Measurements from ENCODE around the gene XXYLT1.

- TF ChIP-seq CTCF (IDR thresholded peaks at IDR 0.05) (no peak), FOXP1 (CRISPR knock-in tag; IDR thresholded peaks at IDR 0.05; ENCODE audit: borderline replicate concordance) (no peak), ZBTB21 (CRISPR knock-in tag; IDR thresholded peaks at IDR 0.05; ENCODE audit: borderline replicate concordance) (no peak), MXD4 (CRISPR knock-in tag; IDR thresholded peaks at IDR 0.05; ENCODE audit: borderline replicate concordance) (no peak), CBFB (CRISPR knock-in tag; IDR thresholded peaks at IDR 0.05; ENCODE audit: low read depth) (no peak), SP1 (CRISPR knock-in tag; conservative IDR thresholded peaks at IDR 0.05) (no peak), ZNF425 (CRISPR knock-in tag; conservative IDR thresholded peaks at IDR 0.05) (no peak), MAX (CRISPR knock-in tag; IDR thresholded peaks at IDR 0.05) (no peak), ZNF416 (CRISPR knock-in tag; IDR thresholded peaks at IDR 0.05) (no peak), ZNF317 (CRISPR knock-in tag; IDR thresholded peaks at IDR 0.05; ENCODE audit: borderline replicate concordance, low read depth) (no peak)
These were observed 226.5 kb downstream of the XXYLT1 start for GRCh38 chr3:195044411-195044810.

Data from WTC11 (cell line).